Purkinje cell (primary cell): ENCODE results near the gene TAF9B. TPM values are rescaled to one million over a fixed set of nuclear protein-coding genes. Genes with fewer than 3 reads are reported as not detected.

Source experiments
- polyA plus RNA-seq: library from polyadenylated mRNA; unstranded; fragments of >200 nt; fragmentation: Nextera tagmentation; gene quantifications from 2 replicates; pipeline ENCODE4 v1.2.1, GENCODE V29; 2014

TAF9B gene
- 27.8 and 34.0 TPM in 2 replicates for polyA plus RNA-seq

GRCh38 chrX:78139160-78140123 is at the start of gene TAF9B:
TSS of gene TAF9B (minus strand) at chrX:78139650. CDS start at chrX:78139611, 39 bp downstream.

DNA sequence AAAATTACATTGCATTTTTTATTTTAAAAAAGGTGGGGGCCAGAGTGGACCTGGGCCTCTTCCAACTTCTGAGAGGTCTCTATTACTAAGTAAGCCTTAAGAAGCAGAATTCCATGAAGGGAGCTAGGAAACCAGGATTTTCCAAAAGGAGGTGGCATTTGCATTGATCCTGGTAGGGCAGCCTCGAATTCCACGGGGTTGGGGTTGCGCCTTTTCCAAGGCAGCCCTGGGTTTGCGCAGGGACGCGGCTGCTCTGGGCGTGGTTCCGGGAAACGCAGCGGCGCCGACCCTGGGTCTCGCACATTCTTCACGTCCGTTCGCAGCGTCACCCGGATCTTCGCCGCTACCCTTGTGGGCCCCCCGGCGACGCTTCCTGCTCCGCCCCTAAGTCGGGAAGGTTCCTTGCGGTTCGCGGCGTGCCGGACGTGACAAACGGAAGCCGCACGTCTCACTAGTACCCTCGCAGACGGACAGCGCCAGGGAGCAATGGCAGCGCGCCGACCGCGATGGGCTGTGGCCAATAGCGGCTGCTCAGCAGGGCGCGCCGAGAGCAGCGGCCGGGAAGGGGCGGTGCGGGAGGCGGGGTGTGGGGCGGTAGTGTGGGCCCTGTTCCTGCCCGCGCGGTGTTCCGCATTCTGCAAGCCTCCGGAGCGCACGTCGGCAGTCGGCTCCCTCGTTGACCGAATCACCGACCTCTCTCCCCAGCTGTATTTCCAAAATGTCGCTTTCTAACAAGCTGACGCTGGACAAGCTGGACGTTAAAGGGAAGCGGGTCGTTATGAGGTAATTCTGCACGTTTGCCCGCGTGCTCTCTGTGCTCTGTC is 35.6 kb downstream of the TAF9B start, which contains the start of gene PGK1:
Gene PGK1 (plus strand): TSS at position 626 of the 824 bp plus-strand sequence. CDS start 93 bp downstream, at position 719.

Other genes with a start within 250 kb of the TAF9B start
- 5.5 and 6.2 TPM in 2 replicates for gene MAGT1, start 244.2 kb downstream of the TAF9B start, polyA plus RNA-seq
- 3,966 and 5,076 TPM in 2 replicates for gene COX7B, start 240.2 kb downstream of the TAF9B start, polyA plus RNA-seq
- 6.5 and 6.8 TPM in 2 replicates for gene ATP7A, start 229.0 kb downstream of the TAF9B start, polyA plus RNA-seq
- not detected in 2 replicates for gene PGAM4, start 170.0 kb downstream of the TAF9B start, polyA plus RNA-seq
- gene PGK1, start 35.4 kb downstream of the TAF9B start, polyA plus RNA-seq = 422 and 486 TPM in 2 replicates
- 0.08 and 1.1 TPM in 2 replicates for gene CYSLTR1, start 188.0 kb upstream of the TAF9B start, polyA plus RNA-seq